Lung (tissue), 12 donors: ENCODE results near the gene POLR3H. TPM values are rescaled to one million over a fixed set of nuclear protein-coding genes. Genes with fewer than 3 reads are reported as not detected.
A peak's percentile ranks its signal among the peaks of the same experiment; 100 is the strongest.

ENCODE experiments used
- ATAC-seq: fragments of 200-7000 bp; cut with Tn5 transposase; one replicate; pipeline ENCODE4 v1.9.1; 2020; ENCODE audit warnings: moderate number of reproducible peaks; ENCODE audit not compliant: insufficient read depth, low FRiP score
- DNase-seq, 3 donors: peaks; one replicate each; pipeline ENCODE4 v3.0.0-alpha.2; 2013 to 2017
- H3K27ac ChIP-seq, 2 donors: one replicate each; pipeline ENCODE4 v1.5.1; 2013; ENCODE audit warnings: mild to moderate bottlenecking in 2 of 2, moderate library complexity in 2 of 2, control low read depth in 1 of 2, inconsistent platforms in 1 of 2, low read depth in 1 of 2, low read length in 1 of 2
- H3K27me3 ChIP-seq, 3 donors: one replicate each; pipeline ENCODE4 v1.5.1; 2013; ENCODE audit warnings: low read length in 2 of 3; ENCODE audit not compliant: control insufficient read depth in 3 of 3, insufficient read depth in 3 of 3
- H3K36me3 ChIP-seq, 4 donors: one replicate each; pipeline ENCODE4 v1.5.1; 2013; ENCODE audit warnings: low read length in 4 of 4, mild to moderate bottlenecking in 1 of 4, moderate library complexity in 1 of 4; ENCODE audit not compliant: control insufficient read depth in 4 of 4, insufficient read depth in 4 of 4
- H3K4me1 ChIP-seq, 5 donors: one replicate each; pipeline ENCODE4 v1.5.1; 2013; ENCODE audit warnings: low read length in 5 of 5, mild to moderate bottlenecking in 2 of 5, moderate library complexity in 1 of 5; ENCODE audit not compliant: control insufficient read depth in 5 of 5, insufficient read depth in 5 of 5
- H3K4me3 ChIP-seq: one replicate; pipeline ENCODE4 v1.5.1; 2013; ENCODE audit warnings: mild to moderate bottlenecking, control low read depth, moderate library complexity
- H3K9ac ChIP-seq, 2 donors: one replicate each; pipeline ENCODE4 v1.5.1; 2013; ENCODE audit warnings: low read length in 2 of 2, control low read depth in 1 of 2; ENCODE audit not compliant: insufficient read depth in 1 of 2
- H3K9me3 ChIP-seq, 4 donors: one replicate each; pipeline ENCODE4 v1.5.1; 2013; ENCODE audit warnings: low read length in 3 of 4, mild to moderate bottlenecking in 1 of 4, moderate library complexity in 1 of 4; ENCODE audit not compliant: control insufficient read depth in 4 of 4, insufficient read depth in 3 of 4
- WGBS, 2 donors: extraction: QIAGEN DNeasy Blood & Tissue Kit; methylation state at CpG; one replicate each; pipeline ENCODE4 v1.1.7; 2013; 5-methylcytosine and 5-hydroxymethylcytosine counted together
- polyA plus RNA-seq, 2 donors: library from polyadenylated mRNA; stranded (reverse); fragments of 200-250 nt; gene quantifications; one replicate each; pipeline ENCODE4 v1.2.1, GENCODE V29; 2013
- total RNA-seq, 2 donors: library from RNA; depleted of rRNA in 1 of 2; stranded (reverse); fragments of >200 nt in 1 of 2; gene quantifications; one replicate each; pipeline ENCODE4 v1.2.1, GENCODE V29; 2014 to 2021
- TF ChIP-seq, protein P1 (sequence below): IDR thresholded peaks from 2 replicates; pipeline ENCODE4 v1.5.1; 2012; ENCODE audit warnings: mild to moderate bottlenecking; ENCODE audit errors: control extremely low read depth, extremely low read depth
- donor health status: control.
- donor health status: control.
- donor health status: Bipolar disorder and iron deficiency.
- donor health status: healthy.
- donor health status: DM: yes; HTN: yes; CAD: no.

POLR3H gene
- total and polyA plus RNA-seq, 4 donors: 12.1 to 65.9 (median 39.8) TPM

DNA sequence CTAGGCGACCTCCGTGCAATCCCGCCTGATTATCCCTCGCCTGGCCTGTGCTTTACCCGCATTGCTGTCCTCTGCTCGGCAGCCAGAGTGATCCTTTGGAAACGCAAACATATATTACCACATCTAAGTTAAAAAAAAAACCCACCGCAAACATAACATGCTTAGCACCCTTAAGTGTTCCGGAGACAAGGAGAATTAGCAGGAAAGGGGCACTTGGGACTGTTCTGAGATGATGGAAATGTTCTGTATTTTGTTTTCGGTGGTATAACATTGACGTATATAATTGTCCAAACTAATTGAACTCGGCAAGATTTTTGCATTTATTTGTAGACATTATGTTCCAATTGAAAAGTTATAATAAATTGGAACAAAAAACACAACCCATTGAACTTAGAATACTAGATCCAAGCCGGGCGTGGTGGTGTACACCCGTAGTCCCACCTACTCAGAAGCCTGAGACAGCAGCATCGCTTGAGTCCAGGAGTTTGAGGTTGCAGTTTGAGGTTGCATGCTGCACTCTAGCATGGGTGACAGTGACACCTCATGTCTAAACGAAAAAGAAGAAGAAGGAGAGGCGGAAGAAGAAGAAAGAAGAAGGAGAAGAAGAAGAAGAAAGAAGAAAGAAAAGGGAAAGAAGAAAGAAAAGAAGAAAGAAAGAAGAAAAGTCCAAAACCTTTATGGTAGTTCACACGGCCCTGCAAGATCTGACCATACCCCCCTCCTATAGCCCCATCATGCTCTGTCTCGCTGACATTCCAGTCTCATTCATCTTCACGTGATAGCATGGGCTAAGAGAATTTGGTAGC lies 604 bp upstream of the POLR3H start:
- peak overlapping the region in 1 of 2 donors; percentile 67 for H3K27ac ChIP-seq

GRCh38 chr22:41542224-41542623 lies 2.0 kb downstream of the POLR3H start:
- H3K4me3 ChIP-seq: no peak overlapping the region
- WGBS, 2 donors: 89 to 96% methylated on average over 4 of the region's 4 CpGs
- H3K36me3 ChIP-seq: peaks cover 0 to 17% (median 4%) of the 10 kb centered on the region in 4 donors
- H3K27me3 ChIP-seq: no peaks in the 10 kb centered on the region
- peaks cover 0 to 13% (median 9%) of the 10 kb centered on the region in 5 donors for H3K4me1 ChIP-seq
- H3K27ac ChIP-seq: no peak overlapping the region
- TF ChIP-seq, protein P1, sequence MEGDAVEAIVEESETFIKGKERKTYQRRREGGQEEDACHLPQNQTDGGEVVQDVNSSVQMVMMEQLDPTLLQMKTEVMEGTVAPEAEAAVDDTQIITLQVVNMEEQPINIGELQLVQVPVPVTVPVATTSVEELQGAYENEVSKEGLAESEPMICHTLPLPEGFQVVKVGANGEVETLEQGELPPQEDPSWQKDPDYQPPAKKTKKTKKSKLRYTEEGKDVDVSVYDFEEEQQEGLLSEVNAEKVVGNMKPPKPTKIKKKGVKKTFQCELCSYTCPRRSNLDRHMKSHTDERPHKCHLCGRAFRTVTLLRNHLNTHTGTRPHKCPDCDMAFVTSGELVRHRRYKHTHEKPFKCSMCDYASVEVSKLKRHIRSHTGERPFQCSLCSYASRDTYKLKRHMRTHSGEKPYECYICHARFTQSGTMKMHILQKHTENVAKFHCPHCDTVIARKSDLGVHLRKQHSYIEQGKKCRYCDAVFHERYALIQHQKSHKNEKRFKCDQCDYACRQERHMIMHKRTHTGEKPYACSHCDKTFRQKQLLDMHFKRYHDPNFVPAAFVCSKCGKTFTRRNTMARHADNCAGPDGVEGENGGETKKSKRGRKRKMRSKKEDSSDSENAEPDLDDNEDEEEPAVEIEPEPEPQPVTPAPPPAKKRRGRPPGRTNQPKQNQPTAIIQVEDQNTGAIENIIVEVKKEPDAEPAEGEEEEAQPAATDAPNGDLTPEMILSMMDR: no peak
- H3K9me3 ChIP-seq: no peaks in the 10 kb centered on the region
- no peak overlapping the region for H3K9ac ChIP-seq
- ATAC-seq (no peak), DNase-seq (no peak)

More for the DNA sequence above, 604 bp upstream of the POLR3H start:
- no peaks in the 10 kb centered on the region for H3K27me3 ChIP-seq
- H3K4me1 ChIP-seq: peaks cover 0 to 13% (median 9%) of the 10 kb centered on the region in 5 donors
- peak overlapping the region in 1 of 2 donors; percentile 75 for H3K9ac ChIP-seq
- TF ChIP-seq, protein P1: no peak
- WGBS, 2 donors: 18 to 20% methylated on average over 21 of the region's 21 CpGs
- peaks cover 0 to 7% (median 1%) of the 10 kb centered on the region in 4 donors for H3K36me3 ChIP-seq
- DNase-seq (no peak), ATAC-seq (no peak)
- no peaks in the 10 kb centered on the region for H3K9me3 ChIP-seq
- no peak overlapping the region for H3K4me3 ChIP-seq

DNA sequence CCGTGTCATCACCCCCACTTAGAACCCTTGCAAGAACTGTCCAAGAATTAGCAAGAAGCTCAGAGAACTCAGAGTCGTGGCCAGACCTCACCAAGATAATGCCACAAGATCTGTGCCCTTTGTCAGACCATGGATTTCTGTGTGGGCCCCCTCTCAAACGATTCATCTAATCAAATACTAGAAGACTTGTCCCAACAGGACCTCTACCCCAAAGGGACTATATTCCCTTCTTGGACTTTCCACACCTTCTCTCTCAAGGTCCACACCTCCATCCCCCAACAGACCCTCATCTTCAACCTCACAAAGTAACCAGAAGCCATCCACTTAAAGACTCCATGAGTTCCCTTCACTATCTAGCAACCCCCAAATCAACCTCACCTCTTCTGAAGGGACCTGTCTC lies 2.8 kb downstream of the POLR3H start:
- Histone ChIP-seq H3K27me3 (no peaks in the 10 kb centered on the region), H3K4me1 (peaks cover 0 to 13% (median 9%) of the 10 kb centered on the region in 5 donors), H3K9ac (no peak overlapping the region), H3K36me3 (peaks cover 0 to 19% (median 5%) of the 10 kb centered on the region in 4 donors), H3K4me3 (no peak overlapping the region), H3K27ac (no peak overlapping the region), H3K9me3 (no peaks in the 10 kb centered on the region)
- TF ChIP-seq, protein P1: no peak
- ATAC-seq (no peak), DNase-seq (no peak)
- 67 to 79% methylated on average over 3 of the region's 3 CpGs for WGBS, 2 donors
